Loucy (cell line): ENCODE measurements around the gene NDUFA6.
"Not testable (repeated sequence)": the region's sequence is repeated elsewhere in the genome, so short reads cannot be mapped to it uniquely, and the experiment has no call there.

ENCODE experiments used
- EZH2phosphoT487 ChIP-seq: fragments of 200-600 bp; IDR thresholded peaks from 2 replicates; pipeline ENCODE4 v1.6.1; 2018; ENCODE audit warnings: antibody characterized with exemption, mild to moderate bottlenecking, moderate library complexity, borderline replicate concordance
- TF ChIP-seq, protein P1 (sequence below): fragments of 200-600 bp; sonication (generic); conservative IDR thresholded peaks from 2 replicates; pipeline ENCODE4 v1.5.1; 2014; ENCODE audit warnings: mild to moderate bottlenecking, antibody characterized with exemption, low read length

DNA sequence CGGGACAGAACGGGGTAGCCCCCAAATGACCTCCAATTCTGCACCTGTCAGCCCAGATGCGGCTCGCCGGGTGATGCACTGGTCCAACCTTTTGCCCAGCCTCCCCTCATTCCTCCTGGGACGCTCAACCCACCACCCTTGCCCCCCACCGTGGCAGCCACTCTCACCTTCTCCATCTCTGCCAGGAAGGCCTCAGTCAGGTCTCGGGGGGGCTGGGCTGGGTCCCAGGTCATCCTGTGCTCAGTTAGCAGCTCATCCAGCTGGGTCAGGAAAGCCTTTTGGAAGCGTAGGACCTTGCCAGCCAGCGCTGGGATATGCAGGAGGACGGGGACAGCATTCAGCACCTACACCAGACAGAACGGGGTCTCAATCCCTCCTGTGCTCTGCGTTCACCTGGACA lies 37.4 kb upstream of the NDUFA6 start:
- not testable (repeated sequence) for TF ChIP-seq EZH2phosphoT487
- TF ChIP-seq, protein P1, sequence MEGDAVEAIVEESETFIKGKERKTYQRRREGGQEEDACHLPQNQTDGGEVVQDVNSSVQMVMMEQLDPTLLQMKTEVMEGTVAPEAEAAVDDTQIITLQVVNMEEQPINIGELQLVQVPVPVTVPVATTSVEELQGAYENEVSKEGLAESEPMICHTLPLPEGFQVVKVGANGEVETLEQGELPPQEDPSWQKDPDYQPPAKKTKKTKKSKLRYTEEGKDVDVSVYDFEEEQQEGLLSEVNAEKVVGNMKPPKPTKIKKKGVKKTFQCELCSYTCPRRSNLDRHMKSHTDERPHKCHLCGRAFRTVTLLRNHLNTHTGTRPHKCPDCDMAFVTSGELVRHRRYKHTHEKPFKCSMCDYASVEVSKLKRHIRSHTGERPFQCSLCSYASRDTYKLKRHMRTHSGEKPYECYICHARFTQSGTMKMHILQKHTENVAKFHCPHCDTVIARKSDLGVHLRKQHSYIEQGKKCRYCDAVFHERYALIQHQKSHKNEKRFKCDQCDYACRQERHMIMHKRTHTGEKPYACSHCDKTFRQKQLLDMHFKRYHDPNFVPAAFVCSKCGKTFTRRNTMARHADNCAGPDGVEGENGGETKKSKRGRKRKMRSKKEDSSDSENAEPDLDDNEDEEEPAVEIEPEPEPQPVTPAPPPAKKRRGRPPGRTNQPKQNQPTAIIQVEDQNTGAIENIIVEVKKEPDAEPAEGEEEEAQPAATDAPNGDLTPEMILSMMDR: not testable (repeated sequence)
